IPS-18c (cell line): ENCODE results near the gene PML.

ENCODE experiments used
- H3K4me3 ChIP-seq: 2 replicates; pipeline ENCODE4 v1.7.0; 2013; ENCODE audit warnings: low read depth, mild to moderate bottlenecking, low read length, moderate library complexity; ENCODE audit not compliant: insufficient read depth
- H3K9me3 ChIP-seq: one replicate; pipeline ENCODE4 v1.6.1; 2013; ENCODE audit warnings: mild to moderate bottlenecking, low read length, moderate library complexity; ENCODE audit not compliant: control insufficient read depth, insufficient read depth

PML gene

GRCh38 chr15:74022706-74023470 lies 28.4 kb downstream of the PML start:
- Histone ChIP-seq H3K4me3 (no peak overlapping the region), H3K9me3 (no peaks in the 10 kb centered on the region)

- Histone ChIP-seq H3K4me3 (no peak overlapping the region), H3K9me3 (no peaks in the 10 kb centered on the region)
These were observed 30.2 kb downstream of the PML start for GRCh38 chr15:74024687-74025086.

- H3K4me3 ChIP-seq = no peak overlapping the region
- H3K9me3 ChIP-seq = no peaks in the 10 kb centered on the region
These were observed 30.9 kb downstream of the PML start for GRCh38 chr15:74025436-74025835.

GRCh38 chr15:74027688-74028087 lies 33.2 kb downstream of the PML start:
- no peak overlapping the region for H3K4me3 ChIP-seq
- H3K9me3 ChIP-seq = no peaks in the 10 kb centered on the region

- Histone ChIP-seq H3K4me3 (no peak overlapping the region), H3K9me3 (no peaks in the 10 kb centered on the region)
These were observed 34.1 kb downstream of the PML start for GRCh38 chr15:74028646-74029045.

DNA sequence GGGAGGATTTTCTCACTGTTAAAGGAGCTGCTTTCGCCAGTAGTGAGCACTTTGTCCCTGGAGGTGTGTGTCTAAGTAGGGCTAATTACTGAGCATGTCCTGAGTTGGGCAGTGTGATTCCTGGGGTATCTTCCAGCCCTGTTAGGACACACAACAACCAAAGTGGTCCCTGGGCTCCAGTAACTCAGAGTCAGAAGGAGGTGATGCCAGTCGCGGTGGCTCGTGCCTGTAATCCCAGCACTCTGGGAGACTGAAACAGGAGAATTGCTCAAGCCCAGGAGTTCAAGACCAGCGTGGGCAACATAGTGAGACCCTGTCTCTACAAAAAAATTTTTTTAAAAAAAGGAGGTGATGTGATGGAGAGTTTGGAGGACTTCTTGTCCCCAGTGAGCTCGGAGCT lies 37.5 kb downstream of the PML start:
- Histone ChIP-seq H3K4me3 (no peak overlapping the region), H3K9me3 (no peaks in the 10 kb centered on the region)

- H3K9me3 ChIP-seq = no peaks in the 10 kb centered on the region
- no peak overlapping the region for H3K4me3 ChIP-seq
These were observed 38.4 kb downstream of the PML start for GRCh38 chr15:74032606-74033561.

GRCh38 chr15:74034206-74034755 lies 39.8 kb downstream of the PML start:
- no peak overlapping the region for H3K4me3 ChIP-seq
- H3K9me3 ChIP-seq = no peaks in the 10 kb centered on the region

- Histone ChIP-seq H3K9me3 (no peaks in the 10 kb centered on the region), H3K4me3 (no peak overlapping the region)
These were observed 40.9 kb downstream of the PML start for GRCh38 chr15:74035121-74036017.

DNA sequence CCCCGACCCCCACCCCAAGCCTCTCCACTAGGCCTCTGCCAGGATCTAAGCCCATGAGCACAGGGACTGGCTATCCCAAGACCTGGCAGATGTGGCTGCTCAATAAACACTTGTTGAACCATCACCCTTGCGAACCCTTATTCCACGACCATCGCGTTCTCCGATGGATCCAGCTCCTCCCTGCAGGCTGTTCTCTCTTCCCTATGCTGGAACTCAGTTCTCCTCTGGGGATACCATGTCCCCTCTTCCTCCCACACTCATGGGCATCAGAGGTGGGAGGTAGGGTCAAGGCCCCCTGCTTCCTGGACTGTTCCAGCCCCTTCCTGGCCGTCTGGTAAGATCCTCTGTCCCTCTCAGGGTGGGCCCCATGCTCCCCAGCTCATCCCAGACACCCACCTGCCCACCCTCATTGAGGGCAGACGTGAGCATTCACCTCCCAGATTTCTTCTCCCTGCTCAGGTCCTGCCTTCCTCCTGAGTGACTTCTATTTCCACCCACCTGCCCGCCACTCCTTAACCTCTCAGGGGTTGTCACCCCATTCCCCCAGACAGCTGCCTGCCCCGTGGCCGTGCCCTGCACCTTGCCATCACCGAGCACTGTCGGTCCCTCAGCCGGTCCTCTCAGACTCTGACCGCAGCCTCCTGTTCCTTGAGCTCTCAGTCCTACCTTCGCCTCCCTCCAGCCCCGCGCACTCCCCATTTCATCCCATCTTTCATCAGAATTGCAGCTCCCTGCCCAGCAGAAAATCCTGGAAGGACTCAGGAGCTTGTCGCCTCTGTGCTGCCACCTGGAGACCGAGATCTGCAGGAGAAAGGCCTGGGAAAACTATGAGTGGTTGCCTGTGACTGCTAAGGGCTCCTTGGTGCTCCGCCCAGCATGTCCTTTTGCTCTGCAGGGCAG lies 42.0 kb downstream of the PML start:
- H3K9me3 ChIP-seq = no peaks in the 10 kb centered on the region
- no peak overlapping the region for H3K4me3 ChIP-seq

- no peak overlapping the region for H3K4me3 ChIP-seq
- no peaks in the 10 kb centered on the region for H3K9me3 ChIP-seq
These were observed 42.9 kb downstream of the PML start for GRCh38 chr15:74037171-74038117.

DNA sequence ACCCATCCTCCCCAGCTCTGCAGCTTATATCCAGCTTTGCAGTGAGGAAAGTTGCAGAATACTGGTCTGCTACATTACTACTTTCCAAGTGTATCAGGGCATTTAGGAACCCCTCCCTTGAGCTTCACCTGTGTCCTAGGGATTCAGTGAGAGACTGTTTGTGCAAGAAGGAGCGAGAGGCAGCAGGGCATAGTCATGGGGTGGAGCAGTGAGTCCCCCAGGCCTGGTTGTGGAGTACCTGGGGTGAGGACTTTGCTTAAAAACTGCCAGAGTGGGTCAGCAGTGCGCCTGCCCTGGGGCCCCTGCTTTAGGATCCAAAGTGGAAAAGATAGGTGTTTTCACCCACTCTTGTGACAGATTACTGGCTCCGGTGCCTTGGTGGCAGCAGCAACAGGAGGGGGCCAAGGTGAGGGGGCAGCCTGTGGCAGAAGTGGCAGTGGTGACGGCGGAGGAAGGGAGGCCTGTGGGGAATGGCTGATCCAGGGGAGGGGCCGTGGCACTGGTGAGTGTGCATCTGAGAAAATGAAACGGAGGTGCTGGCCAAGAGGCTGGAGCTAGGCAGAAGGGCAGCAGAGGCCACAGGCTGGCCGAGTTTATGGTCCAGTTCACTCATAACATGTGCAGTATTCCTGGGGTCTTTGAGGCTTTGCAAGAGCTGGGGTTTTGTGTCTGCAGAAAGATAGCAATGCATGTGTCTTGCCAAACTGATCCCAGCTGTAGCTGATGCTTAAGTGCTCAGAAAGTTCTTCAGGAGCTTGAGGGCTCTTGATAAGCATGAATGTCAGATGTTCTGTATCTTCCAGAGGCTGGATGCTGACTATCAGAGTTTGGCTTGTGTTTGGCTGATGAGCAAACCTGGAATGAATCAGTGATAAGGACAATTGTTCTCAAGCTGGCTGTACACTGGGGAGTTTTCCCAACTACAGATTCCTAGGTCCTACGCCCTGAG lies 44.5 kb downstream of the PML start:
- no peaks in the 10 kb centered on the region for H3K9me3 ChIP-seq
- no peak overlapping the region for H3K4me3 ChIP-seq

DNA sequence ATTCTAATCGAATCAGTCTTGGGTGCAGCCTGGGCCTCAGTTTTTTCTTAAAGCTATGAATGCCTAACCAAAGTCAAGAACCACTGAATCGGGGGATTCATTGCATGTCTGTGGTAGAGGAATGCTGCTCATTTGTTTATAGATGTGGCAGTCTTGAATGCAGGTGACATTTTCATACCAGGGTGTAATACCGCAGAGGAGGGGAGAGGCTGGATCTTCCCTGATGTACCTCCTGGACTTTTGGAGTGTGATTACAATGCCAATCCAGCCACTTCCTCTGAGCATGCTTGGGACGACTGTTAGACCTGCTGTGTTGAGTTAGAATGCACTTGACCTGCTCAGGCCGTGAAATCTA lies 45.1 kb downstream of the PML start:
- Histone ChIP-seq H3K4me3 (no peak overlapping the region), H3K9me3 (no peaks in the 10 kb centered on the region)

DNA sequence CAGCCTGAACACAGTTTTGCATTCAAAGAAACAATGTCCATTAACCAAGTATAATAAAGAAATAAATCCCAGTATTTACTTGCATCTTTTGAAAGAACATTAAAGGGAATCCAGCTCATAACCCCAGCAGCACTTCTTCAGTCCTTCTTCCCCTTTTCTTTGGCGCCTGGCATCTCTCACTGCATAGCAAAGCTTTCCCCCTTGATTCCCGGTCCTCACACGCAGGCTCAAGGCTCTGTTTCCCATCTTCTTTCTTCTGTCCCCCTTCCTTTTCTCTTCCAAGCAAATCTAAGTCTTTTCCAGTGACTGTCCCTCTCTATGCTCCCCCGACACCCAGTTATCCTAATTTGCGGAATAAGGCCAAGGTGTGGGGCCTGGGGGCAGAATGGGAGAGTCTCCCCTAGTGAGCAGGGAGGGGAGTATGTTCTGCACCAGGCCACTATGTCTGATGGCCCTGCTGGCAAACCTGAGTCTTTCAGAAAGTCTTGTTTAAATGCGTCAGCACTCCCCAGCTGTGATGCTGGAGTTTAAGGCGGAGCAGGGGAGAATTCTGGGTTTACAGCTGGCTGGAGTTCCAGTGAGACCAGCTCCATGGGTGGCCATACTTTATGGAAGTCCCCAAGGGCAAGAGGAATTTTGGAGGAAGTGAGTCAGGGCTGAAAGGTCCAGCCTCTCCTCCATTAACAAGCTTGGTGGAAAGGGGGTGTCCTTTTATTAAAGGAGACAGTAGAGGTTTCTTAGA lies 45.8 kb downstream of the PML start:
- Histone ChIP-seq H3K9me3 (no peaks in the 10 kb centered on the region), H3K4me3 (no peak overlapping the region)
